ENCODE data around the gene SGCD.
"Not testable (repeated sequence)": the region's sequence is repeated elsewhere in the genome, so short reads cannot be mapped to it uniquely, and the experiment has no call there.

Gene SGCD

GRCh38 chr5:156587012-156587411 lies 260.0 kb downstream of the SGCD start:
- DNase-seq: no peak

- DNase-seq: no peak
These were observed 261.3 kb downstream of the SGCD start for GRCh38 chr5:156588306-156588705.

- no peak for DNase-seq
These were observed 262.4 kb downstream of the SGCD start for GRCh38 chr5:156589104-156589945.

- no peak for DNase-seq
These were observed 262.9 kb downstream of the SGCD start for GRCh38 chr5:156589946-156590216.

- DNase-seq: no peak
These were observed 264.0 kb downstream of the SGCD start for GRCh38 chr5:156590978-156591377.

- no peak for DNase-seq
These were observed 264.7 kb downstream of the SGCD start for GRCh38 chr5:156591631-156592030.

GRCh38 chr5:156593546-156593945 lies 266.6 kb downstream of the SGCD start:
- DNase-seq: no peak

GRCh38 chr5:156594406-156594805 lies 267.4 kb downstream of the SGCD start:
- DNase-seq: no peak

- no peak for DNase-seq
These were observed 268.3 kb downstream of the SGCD start for GRCh38 chr5:156595132-156595787.

- no peak for DNase-seq
These were observed 270.3 kb downstream of the SGCD start for GRCh38 chr5:156597276-156597675.

GRCh38 chr5:156598964-156599363 lies 272.0 kb downstream of the SGCD start:
- no peak for DNase-seq

GRCh38 chr5:156610582-156610981 lies 283.6 kb downstream of the SGCD start:
- not testable (repeated sequence) for DNase-seq

- no peak for DNase-seq
These were observed 288.9 kb downstream of the SGCD start for GRCh38 chr5:156615901-156616300.

- no peak for DNase-seq
These were observed 290.5 kb downstream of the SGCD start for GRCh38 chr5:156617426-156617825.

- DNase-seq: no peak
These were observed 291.6 kb downstream of the SGCD start for GRCh38 chr5:156618601-156619000.

- DNase-seq: no peak
These were observed 294.8 kb downstream of the SGCD start for GRCh38 chr5:156621719-156622118.

- no peak for DNase-seq
These were observed 296.5 kb downstream of the SGCD start for GRCh38 chr5:156623381-156624040.

- no peak for DNase-seq
These were observed 297.7 kb downstream of the SGCD start for GRCh38 chr5:156624686-156625085.

- no peak for DNase-seq
These were observed 301.5 kb downstream of the SGCD start for GRCh38 chr5:156628421-156628820.

GRCh38 chr5:156631005-156631404 lies 304.0 kb downstream of the SGCD start:
- no peak for DNase-seq

GRCh38 chr5:156634301-156634700 lies 307.3 kb downstream of the SGCD start:
- no peak for DNase-seq

- no peak for DNase-seq
These were observed 313.8 kb downstream of the SGCD start for GRCh38 chr5:156640691-156641241.

- DNase-seq: no peak
These were observed 314.7 kb downstream of the SGCD start for GRCh38 chr5:156641686-156642085.

GRCh38 chr5:156647034-156647451 lies 320.1 kb downstream of the SGCD start:
- no peak for DNase-seq
